ENCODE data around the gene EVC2.

Gene EVC2

DNA sequence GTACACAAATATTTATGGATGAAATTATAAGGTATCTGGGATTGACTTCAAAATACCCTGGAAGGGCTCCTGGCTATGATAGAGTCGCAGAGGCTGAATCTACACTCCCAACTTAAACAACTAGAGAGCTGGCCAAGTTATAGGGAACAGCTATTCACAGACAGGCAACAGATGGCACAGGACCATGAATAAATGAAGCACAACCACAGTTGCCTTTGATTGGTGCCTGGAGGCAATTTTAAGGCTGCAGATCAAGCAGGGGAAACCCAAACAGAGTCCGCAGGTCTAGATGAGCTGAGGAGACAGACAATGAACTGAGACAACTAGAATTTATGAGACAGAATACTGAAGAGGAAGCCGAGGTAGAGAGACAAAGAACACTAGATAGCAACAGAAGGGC lies 155.9 kb downstream of the EVC2 start:
- Mint-ChIP-seq H3K9me3 (peaks cover 49% of the 10 kb centered on the region), H3K4me3 (no peak overlapping the region), H3K4me1 (no peaks in the 10 kb centered on the region), H3K27me3 (ENCODE audit: low read depth, poor library complexity) (no peaks in the 10 kb centered on the region), H3K27ac (no peak overlapping the region), H3K36me3 (ENCODE audit: low read depth) (peaks cover 60% of the 10 kb centered on the region)
- TF ChIP-seq CTCF (IDR thresholded peaks at IDR 0.05) = no peak
- no peak for DNase-seq

DNA sequence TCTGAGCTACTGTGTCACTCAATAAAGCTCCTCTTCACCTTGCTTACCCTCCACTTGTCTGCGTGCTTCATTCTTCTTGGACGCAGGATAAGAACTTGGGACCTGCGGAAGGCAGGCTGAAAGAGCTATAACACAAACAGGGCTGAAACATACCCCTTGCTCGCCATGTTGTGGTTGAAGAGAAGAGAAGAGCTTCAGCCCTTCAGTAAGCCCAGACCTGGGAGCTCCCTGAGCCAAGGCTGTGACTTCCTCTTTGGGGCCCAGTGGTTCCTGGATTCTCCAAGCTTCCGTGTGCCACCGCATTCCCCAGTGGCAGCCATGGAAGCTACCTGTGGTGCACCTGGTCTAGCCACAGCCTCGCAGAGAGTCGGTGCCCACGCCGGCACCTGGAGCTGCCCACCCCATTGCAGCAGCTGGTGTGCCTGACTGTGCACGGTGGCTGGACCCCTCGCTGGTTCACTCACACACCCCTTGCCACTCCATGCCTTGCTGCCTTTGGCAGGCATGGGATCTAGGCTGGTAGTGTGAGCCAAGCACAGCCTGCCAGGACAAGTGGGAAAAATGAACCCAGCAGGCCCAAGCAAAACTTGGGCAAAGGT lies 160.6 kb downstream of the EVC2 start:
- H3K4me3 Mint-ChIP-seq = no peak overlapping the region
- H3K27me3 Mint-ChIP-seq (ENCODE audit: low read depth, poor library complexity) = peaks cover 5% of the 10 kb centered on the region
- peaks cover 44% of the 10 kb centered on the region for H3K9me3 Mint-ChIP-seq
- no peak for DNase-seq
- no peaks in the 10 kb centered on the region for H3K4me1 Mint-ChIP-seq
- TF ChIP-seq CTCF (IDR thresholded peaks at IDR 0.05) = no peak
- H3K36me3 Mint-ChIP-seq (ENCODE audit: low read depth) = peaks cover 37% of the 10 kb centered on the region
- no peak overlapping the region for H3K27ac Mint-ChIP-seq

DNA sequence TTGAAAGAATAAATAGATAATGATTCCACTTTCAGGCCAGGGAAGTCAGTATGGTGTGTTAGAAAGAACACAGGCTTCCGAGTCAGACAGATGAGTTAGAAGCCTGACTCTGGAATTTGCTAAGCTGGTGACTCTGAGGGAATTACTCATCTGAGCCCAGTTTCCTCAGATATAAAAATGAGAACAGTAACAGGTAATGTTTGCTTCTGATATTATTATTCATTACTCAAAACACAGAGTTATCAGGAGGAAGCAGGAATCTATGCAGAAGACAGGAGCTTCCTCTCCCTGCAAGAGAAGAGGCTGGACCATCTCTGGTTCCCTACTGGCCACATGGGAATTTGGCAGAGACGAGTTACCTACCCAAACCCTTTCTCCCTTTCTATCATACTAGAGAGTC lies 163.1 kb downstream of the EVC2 start:
- peaks cover 7% of the 10 kb centered on the region for H3K27me3 Mint-ChIP-seq (ENCODE audit: low read depth, poor library complexity)
- no peak for DNase-seq
- peaks cover 16% of the 10 kb centered on the region for H3K36me3 Mint-ChIP-seq (ENCODE audit: low read depth)
- no peak for TF ChIP-seq CTCF (IDR thresholded peaks at IDR 0.05)
- H3K9me3 Mint-ChIP-seq = peaks cover 21% of the 10 kb centered on the region
- no peak overlapping the region for H3K4me3 Mint-ChIP-seq
- no peaks in the 10 kb centered on the region for H3K4me1 Mint-ChIP-seq
- H3K27ac Mint-ChIP-seq = no peak overlapping the region

- peaks cover 10% of the 10 kb centered on the region for H3K36me3 Mint-ChIP-seq (ENCODE audit: low read depth)
- H3K9me3 Mint-ChIP-seq = peaks cover 16% of the 10 kb centered on the region
- H3K4me1 Mint-ChIP-seq = no peaks in the 10 kb centered on the region
- TF ChIP-seq CTCF (IDR thresholded peaks at IDR 0.05) = no peak
- peaks cover 7% of the 10 kb centered on the region for H3K27me3 Mint-ChIP-seq (ENCODE audit: low read depth, poor library complexity)
- DNase-seq = no peak
- H3K4me3 Mint-ChIP-seq = no peak overlapping the region
- H3K27ac Mint-ChIP-seq = no peak overlapping the region
These were observed 163.6 kb downstream of the EVC2 start for GRCh38 chr4:5544762-5545161.

DNA sequence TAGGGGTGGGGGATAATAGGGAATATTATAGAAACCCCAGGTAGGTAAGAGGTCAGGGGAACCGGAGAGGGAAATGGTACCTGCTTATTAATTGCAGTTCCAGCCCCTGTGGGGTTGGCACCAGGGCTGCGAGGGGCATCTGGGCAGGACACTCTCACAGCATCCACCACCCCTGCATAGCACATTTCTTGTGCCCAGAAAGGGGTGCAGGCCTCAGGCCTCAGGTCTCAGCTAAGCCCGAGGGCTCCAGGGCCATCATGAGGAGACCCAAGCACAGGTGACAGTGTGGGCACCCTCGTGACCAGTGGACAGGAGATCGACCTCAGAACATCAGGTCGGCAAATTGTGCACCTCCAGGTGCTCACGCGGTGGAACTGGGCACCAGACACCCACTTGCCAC lies 164.7 kb downstream of the EVC2 start:
- Mint-ChIP-seq H3K4me1 (no peaks in the 10 kb centered on the region), H3K27ac (no peak overlapping the region), H3K36me3 (ENCODE audit: low read depth) (peaks cover 5% of the 10 kb centered on the region), H3K9me3 (peaks cover 9% of the 10 kb centered on the region), H3K4me3 (no peak overlapping the region), H3K27me3 (ENCODE audit: low read depth, poor library complexity) (peaks cover 12% of the 10 kb centered on the region)
- no peak for TF ChIP-seq CTCF (IDR thresholded peaks at IDR 0.05)
- no peak for DNase-seq

- TF ChIP-seq CTCF (IDR thresholded peaks at IDR 0.05) = no peak
- H3K27ac Mint-ChIP-seq = no peak overlapping the region
- DNase-seq = no peak
- H3K4me3 Mint-ChIP-seq = no peak overlapping the region
- H3K27me3 Mint-ChIP-seq (ENCODE audit: low read depth, poor library complexity) = peaks cover 12% of the 10 kb centered on the region
- peaks cover 4% of the 10 kb centered on the region for H3K9me3 Mint-ChIP-seq
- H3K4me1 Mint-ChIP-seq = no peaks in the 10 kb centered on the region
- H3K36me3 Mint-ChIP-seq (ENCODE audit: low read depth) = peaks cover 5% of the 10 kb centered on the region
These were observed 167.2 kb downstream of the EVC2 start for GRCh38 chr4:5541169-5541568.
